ENCODE measurements around the gene NQO2. TPM values are rescaled to one million over a fixed set of nuclear protein-coding genes. Genes with fewer than 3 reads are reported as not detected.
A peak's percentile ranks its signal among the peaks of the same experiment; 100 is the strongest.

NQO2 gene
- total and polyA plus RNA-seq, 2 of the 13 experiments (the other 11 are each of a cell fraction or from before 2014, with no cell fraction given) = 32.2 to 56.5 TPM

DNA sequence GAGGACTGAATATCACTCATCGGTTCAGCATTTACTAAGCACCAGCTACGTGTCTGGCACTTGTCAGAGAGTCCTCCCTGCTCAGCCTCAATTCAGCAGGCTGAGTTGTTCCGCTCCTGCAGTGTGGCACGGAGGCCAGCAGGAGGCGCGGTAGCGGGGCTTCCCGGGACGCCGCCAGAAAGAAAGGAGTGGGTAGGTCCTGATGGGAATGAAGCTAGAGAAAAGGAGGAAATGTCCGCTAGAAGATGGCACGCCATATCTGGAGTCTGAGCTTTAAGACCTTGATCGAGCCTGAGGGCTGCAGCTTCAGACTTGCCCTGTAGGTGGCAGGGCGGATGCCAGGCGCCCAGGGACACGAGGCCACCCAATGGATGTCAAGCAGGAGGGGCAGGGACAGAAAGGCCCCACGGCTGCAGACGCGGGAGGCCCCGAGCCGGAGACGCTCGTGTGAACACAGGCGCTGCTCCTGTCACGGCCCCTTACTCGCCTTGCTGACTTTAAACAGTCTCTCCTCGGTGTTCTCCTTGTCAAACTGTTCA is 47.1 kb upstream of the NQO2 start (continued):
- no peak for TF ChIP-seq ZSCAN21 (CRISPR knock-in tag; IDR thresholded peaks at IDR 0.05; ENCODE audit: borderline replicate concordance)
- TF ChIP-seq NFRKB (IDR thresholded peaks at IDR 0.05) = no peak
- TF ChIP-seq, protein P1, sequence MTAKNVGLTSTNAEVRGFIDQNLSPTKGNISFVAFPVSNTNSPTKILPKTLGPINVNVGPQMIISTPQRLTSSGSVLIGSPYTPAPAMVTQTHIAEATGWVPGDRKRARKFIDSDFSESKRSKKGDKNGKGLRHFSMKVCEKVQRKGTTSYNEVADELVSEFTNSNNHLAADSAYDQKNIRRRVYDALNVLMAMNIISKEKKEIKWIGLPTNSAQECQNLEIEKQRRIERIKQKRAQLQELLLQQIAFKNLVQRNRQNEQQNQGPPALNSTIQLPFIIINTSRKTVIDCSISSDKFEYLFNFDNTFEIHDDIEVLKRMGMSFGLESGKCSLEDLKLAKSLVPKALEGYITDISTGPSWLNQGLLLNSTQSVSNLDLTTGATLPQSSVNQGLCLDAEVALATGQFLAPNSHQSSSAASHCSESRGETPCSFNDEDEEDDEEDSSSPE (CRISPR knock-in tag; IDR thresholded peaks at IDR 0.05) = peak; percentile 72
- TF ChIP-seq ZBTB20 (CRISPR knock-in tag; IDR thresholded peaks at IDR 0.05; ENCODE audit: borderline replicate concordance, low read depth) = no peak; the same call in 1 of the 2 replicates
- TF ChIP-seq ZKSCAN1 (IDR thresholded peaks at IDR 0.05; ENCODE audit: low read length) = no peak
- no peak for TF ChIP-seq RFX5 (IDR thresholded peaks at IDR 0.05; ENCODE audit: low read depth, low read length)
- peak; percentile 77 for TF ChIP-seq PHF5A (CRISPR knock-in tag; IDR thresholded peaks at IDR 0.05; ENCODE audit: low read depth, unreplicated experiment)
- TF ChIP-seq MED1 (CRISPR knock-in tag; IDR thresholded peaks at IDR 0.05) = peak; percentile 78
- TF ChIP-seq ZBTB8A (CRISPR knock-in tag; IDR thresholded peaks at IDR 0.05; ENCODE audit: borderline replicate concordance, low read depth) = no peak
- TF ChIP-seq ZNF567 (CRISPR knock-in tag; IDR thresholded peaks at IDR 0.05; ENCODE audit: borderline replicate concordance) = no peak
- no peak for TF ChIP-seq ZSCAN22 (CRISPR knock-in tag; IDR thresholded peaks at IDR 0.05)
- TF ChIP-seq ZNF710 (CRISPR knock-in tag; IDR thresholded peaks at IDR 0.05; ENCODE audit: borderline replicate concordance) = peak; percentile 96
- TF ChIP-seq ZNF430 (CRISPR knock-in tag; IDR thresholded peaks at IDR 0.05) = no peak
- TF ChIP-seq ZFP1 (CRISPR knock-in tag; IDR thresholded peaks at IDR 0.05) = no peak
- TF ChIP-seq HMG20B (CRISPR knock-in tag; conservative IDR thresholded peaks at IDR 0.05) = no peak; the same call in 1 of the 2 replicates
- peak; percentile 69; the same call in 1 of the 2 replicates for TF ChIP-seq ARHGAP35 (CRISPR knock-in tag; IDR thresholded peaks at IDR 0.05; ENCODE audit: borderline replicate concordance)
- no peak for TF ChIP-seq DR1 (CRISPR knock-in tag; IDR thresholded peaks at IDR 0.05)
- no peak for TF ChIP-seq TERF1 (CRISPR knock-in tag; IDR thresholded peaks at IDR 0.05)
- TF ChIP-seq ZNF773 (CRISPR knock-in tag; IDR thresholded peaks at IDR 0.05; ENCODE audit: borderline replicate concordance) = no peak
- TF ChIP-seq ZNF496 (CRISPR knock-in tag; IDR thresholded peaks at IDR 0.05; ENCODE audit: insufficient replicate concordance) = no peak
- TF ChIP-seq, protein P2, sequence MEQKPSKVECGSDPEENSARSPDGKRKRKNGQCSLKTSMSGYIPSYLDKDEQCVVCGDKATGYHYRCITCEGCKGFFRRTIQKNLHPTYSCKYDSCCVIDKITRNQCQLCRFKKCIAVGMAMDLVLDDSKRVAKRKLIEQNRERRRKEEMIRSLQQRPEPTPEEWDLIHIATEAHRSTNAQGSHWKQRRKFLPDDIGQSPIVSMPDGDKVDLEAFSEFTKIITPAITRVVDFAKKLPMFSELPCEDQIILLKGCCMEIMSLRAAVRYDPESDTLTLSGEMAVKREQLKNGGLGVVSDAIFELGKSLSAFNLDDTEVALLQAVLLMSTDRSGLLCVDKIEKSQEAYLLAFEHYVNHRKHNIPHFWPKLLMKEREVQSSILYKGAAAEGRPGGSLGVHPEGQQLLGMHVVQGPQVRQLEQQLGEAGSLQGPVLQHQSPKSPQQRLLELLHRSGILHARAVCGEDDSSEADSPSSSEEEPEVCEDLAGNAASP (CRISPR knock-in tag; IDR thresholded peaks at IDR 0.05; ENCODE audit: borderline replicate concordance) = peak; percentile 72
- TF ChIP-seq ZNF543 (CRISPR knock-in tag; IDR thresholded peaks at IDR 0.05) = peak; percentile 75; the same call in 1 of the 2 replicates
- TF ChIP-seq, protein P3, sequence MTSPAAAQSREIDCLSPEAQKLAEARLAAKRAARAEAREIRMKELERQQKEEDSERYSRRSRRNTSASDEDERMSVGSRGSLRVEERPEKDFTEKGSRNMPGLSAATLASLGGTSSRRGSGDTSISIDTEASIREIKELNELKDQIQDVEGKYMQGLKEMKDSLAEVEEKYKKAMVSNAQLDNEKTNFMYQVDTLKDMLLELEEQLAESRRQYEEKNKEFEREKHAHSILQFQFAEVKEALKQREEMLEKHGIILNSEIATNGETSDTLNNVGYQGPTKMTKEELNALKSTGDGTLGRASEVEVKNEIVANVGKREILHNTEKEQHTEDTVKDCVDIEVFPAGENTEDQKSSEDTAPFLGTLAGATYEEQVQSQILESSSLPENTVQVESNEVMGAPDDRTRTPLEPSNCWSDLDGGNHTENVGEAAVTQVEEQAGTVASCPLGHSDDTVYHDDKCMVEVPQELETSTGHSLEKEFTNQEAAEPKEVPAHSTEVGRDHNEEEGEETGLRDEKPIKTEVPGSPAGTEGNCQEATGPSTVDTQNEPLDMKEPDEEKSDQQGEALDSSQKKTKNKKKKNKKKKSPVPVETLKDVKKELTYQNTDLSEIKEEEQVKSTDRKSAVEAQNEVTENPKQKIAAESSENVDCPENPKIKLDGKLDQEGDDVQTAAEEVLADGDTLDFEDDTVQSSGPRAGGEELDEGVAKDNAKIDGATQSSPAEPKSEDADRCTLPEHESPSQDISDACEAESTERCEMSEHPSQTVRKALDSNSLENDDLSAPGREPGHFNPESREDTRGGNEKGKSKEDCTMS (CRISPR knock-in tag; conservative IDR thresholded peaks at IDR 0.05) = no peak
